ENCODE data around the gene ANKRD2. TPM values are rescaled to one million over a fixed set of nuclear protein-coding genes. Genes with fewer than 3 reads are reported as not detected.

The ANKRD2 gene
- total RNA-seq, 6 donors from 2014 or later: 0.67 to 2.4 (median 1.1) TPM; not detected in 1

DNA sequence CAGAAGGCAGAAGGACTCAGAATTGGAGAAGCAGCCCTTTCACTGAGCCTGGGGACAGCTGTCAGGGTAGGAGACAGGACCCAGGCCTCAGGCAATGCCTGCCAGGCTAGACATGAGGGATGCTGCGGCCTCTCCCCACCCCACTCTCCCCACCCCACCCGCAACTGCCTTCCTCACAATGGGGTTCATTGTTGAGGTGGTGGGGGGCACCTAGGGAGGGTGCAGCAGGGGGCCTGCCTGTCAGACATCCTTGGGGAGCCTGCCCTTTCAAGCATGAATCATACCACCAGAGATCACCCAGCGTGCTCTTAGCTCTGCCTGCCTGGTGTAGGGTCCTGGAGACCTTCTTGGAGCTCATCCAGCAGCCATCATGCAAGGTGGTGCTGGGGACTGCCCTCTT is 16.9 kb downstream of the ANKRD2 start, which contains the start of gene C10orf62:
C10orf62 (plus strand) TSS at position 243 of the 400 bp plus-strand sequence. CDS start 177 bp downstream, outside the sequence.
- DNase-seq: no peak
- 83 to 95% methylated on average over 2 to 3 of the region's 3 CpGs for WGBS, 2 donors
- H3K36me3 ChIP-seq: no peaks in the 10 kb centered on the region

DNA sequence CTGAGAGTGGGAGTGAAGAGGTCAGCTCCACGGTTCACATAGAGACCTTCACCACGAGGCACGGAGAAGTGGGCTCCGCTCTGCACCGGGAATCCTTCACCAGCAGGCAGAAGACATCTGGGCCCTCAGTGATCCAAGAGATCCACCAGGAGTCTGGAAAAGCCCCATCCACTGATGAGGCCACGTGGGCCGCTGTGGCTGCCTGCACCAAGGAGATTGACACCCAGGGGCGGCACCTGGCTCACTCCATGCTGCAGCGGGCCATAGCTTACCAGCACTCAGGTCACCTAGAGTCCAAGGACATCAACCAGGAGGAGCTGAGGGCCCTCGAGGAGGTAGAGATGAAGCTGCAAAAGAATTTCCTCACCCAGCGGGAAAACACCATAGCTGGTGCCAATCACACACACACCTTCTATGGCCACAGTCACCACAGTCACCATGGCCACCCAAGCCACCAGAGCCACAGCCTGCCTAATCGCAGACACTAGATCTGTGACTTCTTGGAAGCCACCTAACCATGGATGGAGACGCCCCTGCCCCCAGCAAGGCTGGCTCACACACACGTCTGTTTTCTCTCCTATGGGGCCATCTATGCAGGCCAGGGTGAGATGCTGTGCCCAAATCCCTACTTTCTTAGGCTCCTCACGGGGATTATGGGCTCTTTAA is 17.6 kb downstream of the ANKRD2 start:
- Histone ChIP-seq H3K27ac (no peak overlapping the region), H3K36me3 (no peaks in the 10 kb centered on the region), H3K4me1 (peaks cover 0 to 8% (median 0%) of the 10 kb centered on the region in 4 donors), H3K9me3 (no peaks in the 10 kb centered on the region), H3K4me3 (no peak overlapping the region), H3K27me3 (no peaks in the 10 kb centered on the region)
- 91 to 100% methylated on average over 7 to 11 of the region's 15 CpGs for WGBS, 2 donors
- DNase-seq: no peak
- ATAC-seq (ENCODE audit: low FRiP score in 2 of 2): no peak
- TF ChIP-seq, protein P1, sequence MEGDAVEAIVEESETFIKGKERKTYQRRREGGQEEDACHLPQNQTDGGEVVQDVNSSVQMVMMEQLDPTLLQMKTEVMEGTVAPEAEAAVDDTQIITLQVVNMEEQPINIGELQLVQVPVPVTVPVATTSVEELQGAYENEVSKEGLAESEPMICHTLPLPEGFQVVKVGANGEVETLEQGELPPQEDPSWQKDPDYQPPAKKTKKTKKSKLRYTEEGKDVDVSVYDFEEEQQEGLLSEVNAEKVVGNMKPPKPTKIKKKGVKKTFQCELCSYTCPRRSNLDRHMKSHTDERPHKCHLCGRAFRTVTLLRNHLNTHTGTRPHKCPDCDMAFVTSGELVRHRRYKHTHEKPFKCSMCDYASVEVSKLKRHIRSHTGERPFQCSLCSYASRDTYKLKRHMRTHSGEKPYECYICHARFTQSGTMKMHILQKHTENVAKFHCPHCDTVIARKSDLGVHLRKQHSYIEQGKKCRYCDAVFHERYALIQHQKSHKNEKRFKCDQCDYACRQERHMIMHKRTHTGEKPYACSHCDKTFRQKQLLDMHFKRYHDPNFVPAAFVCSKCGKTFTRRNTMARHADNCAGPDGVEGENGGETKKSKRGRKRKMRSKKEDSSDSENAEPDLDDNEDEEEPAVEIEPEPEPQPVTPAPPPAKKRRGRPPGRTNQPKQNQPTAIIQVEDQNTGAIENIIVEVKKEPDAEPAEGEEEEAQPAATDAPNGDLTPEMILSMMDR (IDR thresholded peaks at IDR 0.05): no peak
- TF ChIP-seq POLR2AphosphoS5 (IDR thresholded peaks at IDR 0.05): no peak
- TF ChIP-seq POLR2A (IDR thresholded peaks at IDR 0.05): no peak
- TF ChIP-seq EP300 (IDR thresholded peaks at IDR 0.05): no peak

More for the DNA sequence above, 16.9 kb downstream of the ANKRD2 start, which contains the start of gene C10orf62:
- H3K4me3 ChIP-seq: no peak within 1 kb of the TSS
- H3K4me1 ChIP-seq: peaks cover 0 to 8% (median 0%) of the 10 kb centered on the region in 4 donors
- no peak within 1 kb of the TSS for H3K27ac ChIP-seq
- H3K27me3 ChIP-seq: no peaks in the 10 kb centered on the region
- no peaks in the 10 kb centered on the region for H3K9me3 ChIP-seq
- no peak for ATAC-seq (ENCODE audit: low FRiP score in 2 of 2)
- TF ChIP-seq POLR2AphosphoS5 (IDR thresholded peaks at IDR 0.05): no peak
- TF ChIP-seq POLR2A (IDR thresholded peaks at IDR 0.05): no peak
- no peak for TF ChIP-seq EP300 (IDR thresholded peaks at IDR 0.05)
- TF ChIP-seq, protein P1 (IDR thresholded peaks at IDR 0.05): no peak

DNA sequence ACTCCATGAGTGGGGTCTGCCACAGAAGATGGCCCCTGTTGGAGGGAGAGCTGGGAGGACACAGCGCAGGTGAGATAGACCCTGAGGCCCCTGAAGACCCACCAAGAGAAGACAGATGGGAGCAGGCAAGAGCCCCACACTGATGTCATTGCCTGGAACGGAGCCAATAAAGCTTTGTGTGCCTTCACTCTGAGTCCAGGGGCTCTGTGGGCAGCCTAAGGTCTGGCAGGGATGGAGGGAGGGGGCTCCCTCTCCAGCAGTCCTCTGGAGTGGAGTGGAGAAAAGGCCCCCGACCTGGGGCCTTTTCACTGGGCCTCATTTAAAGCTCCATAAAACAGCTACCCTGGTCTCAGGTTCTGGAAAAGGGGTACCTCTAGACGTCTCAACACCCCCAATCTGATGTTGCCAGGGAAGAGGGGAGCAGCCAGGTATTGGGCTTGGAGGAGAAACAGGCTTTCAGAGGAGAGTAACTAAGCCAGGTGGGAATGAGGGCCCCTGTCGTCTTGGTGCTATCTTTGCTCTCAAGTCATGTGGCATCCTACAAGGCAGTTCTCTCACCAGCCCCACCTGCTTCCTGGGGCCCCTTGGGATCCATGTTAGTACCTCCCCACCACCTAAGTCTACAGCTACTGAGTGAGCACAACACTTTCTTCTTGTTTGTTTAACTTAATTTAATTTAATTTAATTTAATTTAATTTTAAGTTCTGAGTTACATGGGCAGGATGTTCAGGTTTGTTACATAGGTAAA is 18.3 kb downstream of the ANKRD2 start:
- H3K4me1 ChIP-seq: peaks cover 0 to 9% (median 0%) of the 10 kb centered on the region in 4 donors
- no peak overlapping the region for H3K27ac ChIP-seq
- no peaks in the 10 kb centered on the region for H3K36me3 ChIP-seq
- H3K9me3 ChIP-seq: no peaks in the 10 kb centered on the region
- DNase-seq (no peak), ATAC-seq (ENCODE audit: low FRiP score in 2 of 2) (no peak)
- WGBS, 2 donors: 64 to 74% methylated on average over 4 to 5 of the region's 5 CpGs
- TF ChIP-seq EP300 (IDR thresholded peaks at IDR 0.05) (no peak), POLR2AphosphoS5 (IDR thresholded peaks at IDR 0.05) (no peak), POLR2A (IDR thresholded peaks at IDR 0.05) (no peak)
- TF ChIP-seq, protein P1 (IDR thresholded peaks at IDR 0.05): no peak
- H3K27me3 ChIP-seq: no peaks in the 10 kb centered on the region
- no peak overlapping the region for H3K4me3 ChIP-seq

DNA sequence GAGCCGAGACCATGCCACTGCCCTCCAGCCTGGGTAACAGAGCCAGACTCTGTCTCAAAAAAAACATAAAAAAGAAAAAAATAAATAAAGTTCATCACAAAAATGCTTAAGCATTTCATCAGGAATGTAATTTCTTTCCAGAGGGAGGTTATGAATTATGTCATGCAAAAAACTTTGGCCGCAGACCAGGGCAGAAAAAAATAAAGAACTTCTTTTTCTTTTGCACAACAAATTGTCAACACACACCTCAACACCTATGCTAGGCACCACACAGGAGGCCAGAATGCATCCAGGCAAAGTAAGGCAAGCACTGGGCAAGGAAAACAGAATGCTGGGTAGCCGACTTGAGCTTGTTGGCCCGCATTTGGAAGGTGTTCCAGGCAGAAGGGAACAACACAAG is 20.8 kb downstream of the ANKRD2 start:
- Histone ChIP-seq H3K27me3 (no peaks in the 10 kb centered on the region), H3K4me1 (peaks cover 4 to 15% (median 13%) of the 10 kb centered on the region in 4 donors), H3K27ac (peak overlapping the region in 1 of 4 donors; percentile 1), H3K9me3 (no peaks in the 10 kb centered on the region), H3K36me3 (no peaks in the 10 kb centered on the region), H3K4me3 (no peak overlapping the region)
- no peak for TF ChIP-seq POLR2AphosphoS5 (IDR thresholded peaks at IDR 0.05)
- TF ChIP-seq EP300 (IDR thresholded peaks at IDR 0.05): no peak
- no peak for TF ChIP-seq POLR2A (IDR thresholded peaks at IDR 0.05)
- TF ChIP-seq, protein P1 (IDR thresholded peaks at IDR 0.05): no peak
- WGBS, 2 donors: 68 to 77% methylated on average over 4 of the region's 4 CpGs
- DNase-seq (no peak), ATAC-seq (ENCODE audit: low FRiP score in 2 of 2) (no peak)
